Measurements from ENCODE around the gene TRIM44. TPM values are rescaled to one million over a fixed set of nuclear protein-coding genes. Genes with fewer than 3 reads are reported as not detected.

TRIM44 gene
- total and polyA plus RNA-seq, 10 of the 15 experiments (the other 5 are each of a cell fraction or from before 2014, with no cell fraction given): 6.7 to 93.0 (median 27.6) TPM

GRCh38 chr11:35730254-35730653, 67.7 kb downstream of the TRIM44 start:
- intact Hi-C loops (cut with micrococcal nuclease; ENCODE audit: unreplicated experiment) (no loop called here), in situ Hi-C loops (cut with MboI) (no loop called here)
- TF ChIP-seq ZNF24 (IDR thresholded peaks at IDR 0.05): no peak
- no peak for TF ChIP-seq ZBTB40 (IDR thresholded peaks at IDR 0.05; ENCODE audit: borderline replicate concordance)
- no peaks in the 10 kb centered on the region for H3K27me3 ChIP-seq (replicated peaks in 1 of 2; ENCODE audit: control insufficient read depth in 2 of 2, insufficient read depth in 2 of 2, low read length in 1 of 2)
- ChIA-PET CTCF (interaction anchor here (1.6 kb wide), 1 partner anchor 312 kb away, joined by 3 read pairs; no protein-coding TSS in a partner anchor), RAD21 (ENCODE audit: unreplicated experiment) (interaction anchor here (0.8 to 1.0 kb wide), 2 partner anchors 71 to 92 kb away, joined by 3 read pairs; no protein-coding TSS in a partner anchor), SMC1A (ENCODE audit: uncharacterized antibody, unreplicated experiment) (interaction anchor here (0.7 to 1.2 kb wide), 2 partner anchors 11 to 12 kb away, joined by 3 to 4 read pairs; no protein-coding TSS in a partner anchor), POLR2A (no interaction called here)
- no peaks in the 10 kb centered on the region for H3K79me2 ChIP-seq (ENCODE audit: control insufficient read depth, insufficient read depth, low read length)
- H3K9ac ChIP-seq (ENCODE audit: control insufficient read depth, insufficient read depth, low read length): no peak overlapping the region
- H3K27ac ChIP-seq (ENCODE audit: control insufficient read depth, insufficient read depth): no peak overlapping the region
- H3K4me2 ChIP-seq (ENCODE audit: control insufficient read depth, insufficient read depth): no peak overlapping the region
- no peak for ATAC-seq
- H4K20me1 ChIP-seq (ENCODE audit: control insufficient read depth, insufficient read depth): no peaks in the 10 kb centered on the region
- H3K36me3 ChIP-seq (ENCODE audit: control insufficient read depth in 2 of 2, insufficient read depth in 2 of 2, low read length in 1 of 2): peaks cover 5 to 9% of the 10 kb centered on the region in 2 experiments
- no peaks in the 10 kb centered on the region for H3K4me1 ChIP-seq (ENCODE audit: control insufficient read depth, insufficient read depth, low read length)
- no peak overlapping the region for H3K4me3 ChIP-seq
- FAIRE-seq: no peak
- H3K9me3 ChIP-seq (replicated peaks; ENCODE audit: control insufficient read depth, insufficient read depth, low read length): peaks cover 2% of the 10 kb centered on the region
- no TSS peak for BruUV-seq (replicated peaks)
- H2AFZ ChIP-seq (ENCODE audit: control insufficient read depth, low read depth, low read length): no peak overlapping the region
- DNase-seq (ENCODE audit: low read depth, low spot score): no peak
